ENCODE data around the gene LIN7B. TPM values are rescaled to one million over a fixed set of nuclear protein-coding genes. Genes with fewer than 3 reads are reported as not detected.

The LIN7B gene
- total and polyA plus RNA-seq, 2 donors = 4.7 to 18.5 TPM

GRCh38 chr19:49151267-49152118 is 37.3 kb downstream of the LIN7B start:
- H3K4me3 ChIP-seq (ENCODE audit: low read depth, low read length) = no peak overlapping the region
- no peaks in the 10 kb centered on the region for H3K4me1 ChIP-seq (ENCODE audit: insufficient read depth)
- no peak overlapping the region for H3K27ac ChIP-seq (ENCODE audit: low read depth)
- no peaks in the 10 kb centered on the region for H3K36me3 ChIP-seq (ENCODE audit: insufficient read depth)
- 8% methylated on average over 45 of the region's 45 CpGs for WGBS
- no peak for DNase-seq (ENCODE audit: extremely low spot score)

GRCh38 chr19:49152119-49152550 is 38.0 kb downstream of the LIN7B start:
- no peaks in the 10 kb centered on the region for H3K4me1 ChIP-seq (ENCODE audit: insufficient read depth)
- no peaks in the 10 kb centered on the region for H3K36me3 ChIP-seq (ENCODE audit: insufficient read depth)
- no peak overlapping the region for H3K4me3 ChIP-seq (ENCODE audit: low read depth, low read length)
- no peak for DNase-seq (ENCODE audit: extremely low spot score)
- H3K27ac ChIP-seq (ENCODE audit: low read depth) = no peak overlapping the region
- WGBS = 27% methylated on average over 10 of the region's 10 CpGs

GRCh38 chr19:49153167-49153809 is 39.1 kb downstream of the LIN7B start:
- no peak for DNase-seq (ENCODE audit: extremely low spot score)
- H3K27ac ChIP-seq (ENCODE audit: low read depth) = no peak overlapping the region
- no peaks in the 10 kb centered on the region for H3K4me1 ChIP-seq (ENCODE audit: insufficient read depth)
- no peak overlapping the region for H3K4me3 ChIP-seq (ENCODE audit: low read depth, low read length)
- H3K36me3 ChIP-seq (ENCODE audit: insufficient read depth) = no peaks in the 10 kb centered on the region
- WGBS = 93% methylated on average over 10 of the region's 10 CpGs

- WGBS = 98% methylated on average over 6 of the region's 6 CpGs
- Histone ChIP-seq H3K4me1 (ENCODE audit: insufficient read depth) (no peaks in the 10 kb centered on the region), H3K27ac (ENCODE audit: low read depth) (no peak overlapping the region), H3K36me3 (ENCODE audit: insufficient read depth) (no peaks in the 10 kb centered on the region), H3K4me3 (ENCODE audit: low read depth, low read length) (no peak overlapping the region)
- no peak for DNase-seq (ENCODE audit: extremely low spot score)
Observed at GRCh38 chr19:49154279-49154678, 40.1 kb downstream of the LIN7B start.

- no peaks in the 10 kb centered on the region for H3K4me1 ChIP-seq (ENCODE audit: insufficient read depth)
- DNase-seq (ENCODE audit: extremely low spot score) = no peak
- 46% methylated on average over 19 of the region's 19 CpGs for WGBS
- no peaks in the 10 kb centered on the region for H3K36me3 ChIP-seq (ENCODE audit: insufficient read depth)
- H3K27ac ChIP-seq (ENCODE audit: low read depth) = no peak within 1 kb of the TSS
- H3K4me3 ChIP-seq (ENCODE audit: low read depth, low read length) = no peak within 1 kb of the TSS
Observed at GRCh38 chr19:49155005-49155819, 41.0 kb downstream of the LIN7B start, which contains the start of gene HRC. HRC (minus strand) TSS chr19:49155396; CDS start chr19:49155237, 159 bp downstream.

- no peaks in the 10 kb centered on the region for H3K36me3 ChIP-seq (ENCODE audit: insufficient read depth)
- H3K4me3 ChIP-seq (ENCODE audit: low read depth, low read length) = no peak overlapping the region
- no peak for DNase-seq (ENCODE audit: extremely low spot score)
- 55% methylated on average over 4 of the region's 4 CpGs for WGBS
- no peaks in the 10 kb centered on the region for H3K4me1 ChIP-seq (ENCODE audit: insufficient read depth)
- no peak overlapping the region for H3K27ac ChIP-seq (ENCODE audit: low read depth)
Observed at GRCh38 chr19:49155820-49156346, 41.7 kb downstream of the LIN7B start.

- Histone ChIP-seq H3K4me3 (ENCODE audit: low read depth, low read length) (peak within 1 kb of the TSS; percentile 67), H3K4me1 (ENCODE audit: insufficient read depth) (no peaks in the 10 kb centered on the region), H3K36me3 (ENCODE audit: insufficient read depth) (no peaks in the 10 kb centered on the region), H3K27ac (ENCODE audit: low read depth) (peak within 1 kb of the TSS; percentile 82)
- DNase-seq (ENCODE audit: extremely low spot score) = peak; percentile 84
- under 1% methylated on average over 41 of the region's 41 CpGs for WGBS
Observed at GRCh38 chr19:49157445-49158224, 43.5 kb downstream of the LIN7B start, which contains the start of gene TRPM4. TRPM4 (plus strand) TSS chr19:49157792; CDS start chr19:49157867, 75 bp downstream.

- Histone ChIP-seq H3K4me3 (ENCODE audit: low read depth, low read length) (no peak overlapping the region), H3K27ac (ENCODE audit: low read depth) (no peak overlapping the region), H3K4me1 (ENCODE audit: insufficient read depth) (no peaks in the 10 kb centered on the region), H3K36me3 (ENCODE audit: insufficient read depth) (no peaks in the 10 kb centered on the region)
- 92% methylated on average over 13 of the region's 13 CpGs for WGBS
- no peak for DNase-seq (ENCODE audit: extremely low spot score)
Observed at GRCh38 chr19:49160450-49161189, 46.5 kb downstream of the LIN7B start.

GRCh38 chr19:49161987-49162386 is 47.8 kb downstream of the LIN7B start:
- 59% methylated on average over 4 of the region's 4 CpGs for WGBS
- no peak overlapping the region for H3K27ac ChIP-seq (ENCODE audit: low read depth)
- no peak overlapping the region for H3K4me3 ChIP-seq (ENCODE audit: low read depth, low read length)
- H3K36me3 ChIP-seq (ENCODE audit: insufficient read depth) = no peaks in the 10 kb centered on the region
- no peak for DNase-seq (ENCODE audit: extremely low spot score)
- H3K4me1 ChIP-seq (ENCODE audit: insufficient read depth) = no peaks in the 10 kb centered on the region

- DNase-seq (ENCODE audit: extremely low spot score) = no peak
- 61% methylated on average over 24 of the region's 24 CpGs for WGBS
- no peak overlapping the region for H3K4me3 ChIP-seq (ENCODE audit: low read depth, low read length)
Observed at GRCh38 chr19:49165111-49165750, 51.1 kb downstream of the LIN7B start.

GRCh38 chr19:49165865-49166301 is 51.7 kb downstream of the LIN7B start:
- WGBS = 42% methylated on average over 30 of the region's 30 CpGs
- no peaks in the 10 kb centered on the region for H3K36me3 ChIP-seq (ENCODE audit: insufficient read depth)
- peak overlapping the region; percentile 25 for H3K27ac ChIP-seq (ENCODE audit: low read depth)
- no peak for DNase-seq (ENCODE audit: extremely low spot score)
- H3K4me3 ChIP-seq (ENCODE audit: low read depth, low read length) = no peak overlapping the region
- H3K4me1 ChIP-seq (ENCODE audit: insufficient read depth) = no peaks in the 10 kb centered on the region

More at GRCh38 chr19:49165111-49165750, 51.1 kb downstream of the LIN7B start:
- peak overlapping the region; percentile 25 for H3K27ac ChIP-seq (ENCODE audit: low read depth)
- H3K4me1 ChIP-seq (ENCODE audit: insufficient read depth) = no peaks in the 10 kb centered on the region
- H3K36me3 ChIP-seq (ENCODE audit: insufficient read depth) = no peaks in the 10 kb centered on the region
